RWPE2 (cell line): ENCODE results near the gene ACOXL.

Experiments
- ATAC-seq: fragments of 200-7000 bp; cut with Tn5 transposase; 3 replicates; pipeline ENCODE4 v1.9.1; 2021; ENCODE audit warnings: low read depth
- DNase-seq: peaks from one replicate; pipeline ENCODE4 v3.0.0-alpha.2; 2020; ENCODE audit warnings: low spot score
- H3K27ac ChIP-seq: fragments of 450-650 bp; 2 replicates; pipeline ENCODE4 v1.5.1; 2017; ENCODE audit warnings: mild to moderate bottlenecking; ENCODE audit not compliant: poor library complexity, severe bottlenecking
- H3K27me3 ChIP-seq: fragments of 250-450 bp; sonication (Bioruptor Pico); 2 replicates; pipeline ENCODE4 v1.5.1; 2021; ENCODE audit warnings: mild to moderate bottlenecking, moderate library complexity; ENCODE audit not compliant: insufficient read depth, poor library complexity, severe bottlenecking
- H3K36me3 ChIP-seq: fragments of 250-450 bp; sonication (Bioruptor Pico); 2 replicates; pipeline ENCODE4 v1.5.1; 2020; ENCODE audit warnings: low read depth, mild to moderate bottlenecking, moderate library complexity
- H3K4me1 ChIP-seq: fragments of 250-450 bp; sonication (Bioruptor Pico); 2 replicates; pipeline ENCODE4 v1.5.1; 2021; ENCODE audit warnings: mild to moderate bottlenecking, moderate library complexity; ENCODE audit not compliant: insufficient read depth, poor library complexity, severe bottlenecking
- H3K4me3 ChIP-seq: fragments of 250-450 bp; sonication (Bioruptor Pico); 2 replicates; pipeline ENCODE4 v1.5.1; 2021; ENCODE audit warnings: mild to moderate bottlenecking, moderate library complexity; ENCODE audit not compliant: severe bottlenecking
- H3K9me3 ChIP-seq: fragments of 250-450 bp; sonication (Bioruptor Pico); 2 replicates; pipeline ENCODE4 v1.5.1; 2021; ENCODE audit warnings: mild to moderate bottlenecking, moderate library complexity; ENCODE audit not compliant: severe bottlenecking
- TF ChIP-seq, protein P1 (sequence below): fragments of 450-650 bp; IDR thresholded peaks from one replicate; pipeline ENCODE4 v1.5.1; 2017; ENCODE audit warnings: mild to moderate bottlenecking, moderate library complexity; ENCODE audit not compliant: poor library complexity, severe bottlenecking

ACOXL gene

GRCh38 chr2:111118481-111118980 lies 386.2 kb downstream of the ACOXL start:
- Histone ChIP-seq H3K36me3 (no peaks in the 10 kb centered on the region), H3K27ac (no peak overlapping the region), H3K4me3 (no peak overlapping the region), H3K4me1 (no peaks in the 10 kb centered on the region), H3K27me3 (no peaks in the 10 kb centered on the region), H3K9me3 (no peaks in the 10 kb centered on the region)
- TF ChIP-seq, protein P1, sequence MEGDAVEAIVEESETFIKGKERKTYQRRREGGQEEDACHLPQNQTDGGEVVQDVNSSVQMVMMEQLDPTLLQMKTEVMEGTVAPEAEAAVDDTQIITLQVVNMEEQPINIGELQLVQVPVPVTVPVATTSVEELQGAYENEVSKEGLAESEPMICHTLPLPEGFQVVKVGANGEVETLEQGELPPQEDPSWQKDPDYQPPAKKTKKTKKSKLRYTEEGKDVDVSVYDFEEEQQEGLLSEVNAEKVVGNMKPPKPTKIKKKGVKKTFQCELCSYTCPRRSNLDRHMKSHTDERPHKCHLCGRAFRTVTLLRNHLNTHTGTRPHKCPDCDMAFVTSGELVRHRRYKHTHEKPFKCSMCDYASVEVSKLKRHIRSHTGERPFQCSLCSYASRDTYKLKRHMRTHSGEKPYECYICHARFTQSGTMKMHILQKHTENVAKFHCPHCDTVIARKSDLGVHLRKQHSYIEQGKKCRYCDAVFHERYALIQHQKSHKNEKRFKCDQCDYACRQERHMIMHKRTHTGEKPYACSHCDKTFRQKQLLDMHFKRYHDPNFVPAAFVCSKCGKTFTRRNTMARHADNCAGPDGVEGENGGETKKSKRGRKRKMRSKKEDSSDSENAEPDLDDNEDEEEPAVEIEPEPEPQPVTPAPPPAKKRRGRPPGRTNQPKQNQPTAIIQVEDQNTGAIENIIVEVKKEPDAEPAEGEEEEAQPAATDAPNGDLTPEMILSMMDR, result no peak
- DNase-seq (no peak), ATAC-seq (no peak)

DNA sequence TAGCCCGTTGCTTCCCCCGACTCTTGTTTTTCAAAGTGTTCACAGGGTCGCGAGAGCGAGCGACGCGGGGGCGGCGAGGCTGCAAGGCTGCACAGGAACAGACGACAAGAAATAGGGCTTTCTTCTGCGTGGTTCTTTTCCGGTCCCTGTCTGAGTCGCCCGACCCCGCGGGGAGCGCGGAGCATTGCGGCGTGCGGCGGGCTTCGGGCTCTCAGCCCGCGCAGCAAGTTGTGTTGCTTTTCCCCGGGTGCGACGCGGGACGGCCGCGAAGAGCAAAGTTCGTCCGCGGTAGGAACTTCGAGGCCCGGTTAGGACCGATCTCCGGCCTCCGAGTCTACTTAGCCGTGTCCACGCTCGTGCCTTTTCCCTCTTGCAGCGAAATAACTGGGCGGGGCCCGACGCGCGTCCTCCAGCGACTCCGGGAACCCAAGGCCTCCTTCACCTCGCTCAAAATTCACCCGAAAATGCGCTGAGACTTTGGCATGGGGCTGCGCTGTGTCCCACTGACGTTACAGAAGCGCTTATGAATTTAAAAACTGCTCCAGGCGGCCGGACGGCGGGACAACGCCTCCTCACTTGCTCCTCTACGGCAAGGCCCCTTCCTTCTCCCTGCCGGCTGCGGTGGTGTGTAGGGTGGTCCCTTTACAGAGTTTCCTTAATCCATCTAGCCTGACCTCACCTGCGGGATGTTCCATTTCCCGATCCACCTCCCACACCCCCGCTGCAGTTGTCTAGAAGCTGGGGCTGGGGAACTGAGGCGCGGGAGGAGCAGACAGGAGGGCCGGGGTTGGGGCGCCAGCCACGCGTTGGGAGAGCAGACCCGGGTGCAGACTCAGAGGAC lies 386.8 kb downstream of the ACOXL start:
- TF ChIP-seq, protein P1, result no peak
- Histone ChIP-seq H3K27me3 (no peaks in the 10 kb centered on the region), H3K27ac (no peak overlapping the region), H3K4me1 (no peaks in the 10 kb centered on the region), H3K4me3 (no peak overlapping the region), H3K36me3 (0 out of 2 replicates have a peak, but pooled peaks cover 3% of the 10 kb centered on the region), H3K9me3 (no peaks in the 10 kb centered on the region)
- DNase-seq (no peak), ATAC-seq (no peak)

DNA sequence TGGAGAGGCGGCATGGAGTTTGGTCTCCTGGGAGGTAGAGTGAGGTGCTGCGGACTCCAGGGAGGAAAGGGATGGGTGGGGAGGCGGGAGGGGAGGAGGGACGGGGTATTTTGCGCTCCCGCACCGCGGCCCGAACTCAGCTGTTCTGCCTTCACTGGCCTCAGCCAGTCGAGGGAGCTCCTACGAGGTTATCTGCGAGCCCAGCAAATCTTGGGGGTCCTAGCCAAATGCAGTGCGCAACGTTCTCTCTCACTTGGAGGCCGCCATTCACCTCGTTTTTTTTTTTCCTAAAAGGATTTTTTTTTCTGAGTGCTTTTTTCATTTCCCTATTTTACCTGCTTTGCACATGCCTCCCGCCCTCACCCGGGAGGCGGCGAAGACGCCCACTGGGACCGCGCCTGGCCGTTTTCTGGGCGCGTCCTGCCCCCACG lies 387.5 kb downstream of the ACOXL start:
- H3K4me1 ChIP-seq, result no peaks in the 10 kb centered on the region
- H3K27me3 ChIP-seq, result no peaks in the 10 kb centered on the region
- H3K27ac ChIP-seq, result peak overlapping the region; percentile 54
- H3K4me3 ChIP-seq, result peak overlapping the region; percentile 81
- DNase-seq, result no peak
- no peak for ATAC-seq
- TF ChIP-seq, protein P1, result no peak
- H3K9me3 ChIP-seq, result no peaks in the 10 kb centered on the region
- peaks cover 8% of the 10 kb centered on the region for H3K36me3 ChIP-seq

DNA sequence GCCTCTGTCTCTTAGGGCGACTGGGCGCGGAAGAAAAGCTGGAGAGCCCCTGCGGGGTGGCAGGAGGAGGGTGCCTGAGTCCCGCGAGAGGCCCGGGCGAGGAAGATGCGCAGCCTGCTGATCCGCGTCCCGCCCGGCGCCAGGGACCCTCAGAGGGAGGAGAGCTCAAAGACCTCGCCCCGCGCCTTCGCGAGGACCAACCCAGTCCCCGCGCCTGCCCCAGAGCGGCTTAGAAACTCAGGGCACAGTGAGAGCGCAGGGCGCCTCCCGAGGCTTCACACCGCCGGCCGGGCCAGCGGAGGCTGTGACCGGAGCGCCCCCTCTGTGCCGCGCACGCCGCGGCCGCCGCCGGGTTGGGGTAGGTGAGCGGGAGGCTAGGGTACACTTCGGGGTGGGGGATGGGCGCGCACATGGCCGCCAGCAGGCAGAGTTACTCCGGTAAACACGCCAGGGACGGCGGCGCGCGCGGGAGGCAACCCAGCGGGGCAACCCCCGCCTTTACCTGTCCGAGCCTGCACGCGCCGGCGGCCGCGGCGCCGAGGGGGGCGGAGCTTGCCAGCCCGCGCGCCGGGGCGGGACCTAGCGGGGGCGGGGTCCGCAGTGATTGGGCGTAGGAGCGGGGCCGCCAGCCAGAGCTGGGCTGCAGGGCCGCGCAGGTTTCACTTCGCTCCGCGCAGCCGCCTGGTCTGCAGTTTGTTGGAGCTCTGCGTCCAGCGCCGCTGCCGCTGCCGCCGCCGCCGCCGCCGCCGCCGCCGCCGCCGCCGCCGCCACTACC lies 388.1 kb downstream of the ACOXL start, which contains the start of gene BCL2L11:
Gene BCL2L11, plus strand, starts transcription at position 662 of the 775 bp plus-strand sequence. CDS start 2,832 bp downstream, outside the sequence.
- Histone ChIP-seq H3K9me3 (no peaks in the 10 kb centered on the region), H3K36me3 (peaks cover 13% of the 10 kb centered on the region), H3K4me1 (no peaks in the 10 kb centered on the region), H3K4me3 (peak within 1 kb of the TSS; percentile 81), H3K27ac (peak within 1 kb of the TSS; percentile 54), H3K27me3 (no peaks in the 10 kb centered on the region)
- ATAC-seq (peak; percentile 68), DNase-seq (peak; percentile 94)
- TF ChIP-seq, protein P1, result peak; percentile 27
